ENCODE measurements around the gene ZNF670.
A peak's percentile ranks its signal among the peaks of the same experiment; 100 is the strongest.
"Not testable (repeated sequence)": the region's sequence is repeated elsewhere in the genome, so short reads cannot be mapped to it uniquely, and the experiment has no call there.

The ZNF670 gene

DNA sequence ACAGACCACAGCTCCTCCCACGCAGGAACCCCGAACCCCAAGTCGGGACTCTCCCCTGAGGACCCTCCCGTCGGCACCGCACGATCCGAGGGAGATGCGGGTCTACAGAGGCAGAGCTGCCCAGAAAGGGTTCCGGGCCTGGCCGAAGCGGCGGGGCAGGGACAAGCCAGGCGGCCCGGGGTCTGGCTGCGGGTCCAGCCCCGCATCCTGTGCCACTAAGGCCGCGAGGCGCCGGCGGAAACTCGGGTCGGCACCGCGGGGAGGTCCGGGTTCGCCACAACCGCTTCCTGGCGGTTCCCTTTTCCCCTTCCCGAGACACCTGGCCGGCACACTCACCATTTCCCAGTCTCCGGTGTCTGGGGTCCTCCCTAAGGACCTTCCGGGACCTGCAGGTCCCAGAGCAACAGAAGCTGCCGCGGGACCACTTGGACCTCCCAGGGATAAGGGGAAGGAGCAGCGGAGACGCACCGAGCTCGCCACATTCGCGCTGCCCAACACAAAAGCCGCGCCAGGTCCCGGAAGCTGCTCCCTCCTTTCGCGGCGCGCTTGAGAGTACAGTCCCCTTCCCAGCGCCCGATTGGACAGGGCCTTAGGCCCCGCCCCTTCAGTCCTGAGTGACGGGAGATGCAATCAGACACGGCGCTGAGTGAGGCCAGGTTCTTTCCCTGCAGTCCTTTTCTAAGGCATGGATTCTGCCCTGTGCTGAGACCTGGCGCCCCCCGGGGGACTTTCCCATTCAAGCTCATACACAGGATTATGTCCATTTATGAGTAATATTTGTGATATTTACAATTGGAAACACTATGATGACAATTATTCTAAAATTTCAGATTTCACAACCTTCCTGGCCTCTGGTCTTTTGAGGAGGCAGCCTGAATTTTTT is at the start of gene ZNF670:
TSS of gene ZNF670 (minus strand) at position 554 of the 883 bp plus-strand sequence. CDS start at position 339, 215 bp downstream.
- DNase-seq = peak; percentile 99

- DNase-seq = not testable (repeated sequence)
Measured at GRCh38 chr1:247127519-247128282, 49.1 kb upstream of the ZNF670 start.

DNA sequence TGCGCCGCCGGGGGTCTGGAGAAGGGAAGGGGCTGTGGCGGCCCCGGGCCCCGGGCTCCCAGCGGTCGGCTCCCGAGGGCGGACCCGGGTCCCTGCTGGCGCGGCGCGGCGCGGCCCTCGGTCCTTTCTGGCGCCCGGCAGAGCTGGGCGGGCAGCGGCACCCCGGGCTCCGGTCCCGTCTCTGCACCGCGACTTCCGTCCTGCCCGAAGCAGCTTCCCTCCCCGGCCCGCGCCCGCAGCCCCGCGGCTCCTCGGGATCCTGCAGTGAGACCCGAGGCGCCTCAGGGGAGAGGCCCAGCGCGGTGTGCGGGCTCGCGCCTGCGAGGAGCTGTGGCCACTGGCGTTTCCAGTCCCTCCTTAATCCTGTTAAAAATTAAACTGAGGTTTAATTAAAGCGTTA is 48.0 kb upstream of the ZNF670 start:
- not testable (repeated sequence) for DNase-seq

- DNase-seq = not testable (repeated sequence)
Measured at GRCh38 chr1:247126166-247126565, 47.6 kb upstream of the ZNF670 start.

- no peak for DNase-seq
Measured at GRCh38 chr1:247121382-247121781, 42.8 kb upstream of the ZNF670 start.

DNA sequence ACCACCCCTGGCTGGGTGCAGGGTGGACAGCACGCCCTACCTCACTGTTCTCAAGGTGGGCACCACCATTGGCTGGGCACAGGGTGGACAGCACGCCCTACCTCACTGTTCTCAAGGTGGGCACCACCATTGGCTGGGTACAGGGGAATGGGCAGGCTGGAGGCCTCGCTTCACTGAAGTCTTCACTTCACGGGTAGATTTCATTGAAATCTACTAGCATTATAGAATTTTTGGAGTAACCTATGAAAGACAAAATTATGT is 41.7 kb upstream of the ZNF670 start:
- not testable (repeated sequence) for DNase-seq

DNA sequence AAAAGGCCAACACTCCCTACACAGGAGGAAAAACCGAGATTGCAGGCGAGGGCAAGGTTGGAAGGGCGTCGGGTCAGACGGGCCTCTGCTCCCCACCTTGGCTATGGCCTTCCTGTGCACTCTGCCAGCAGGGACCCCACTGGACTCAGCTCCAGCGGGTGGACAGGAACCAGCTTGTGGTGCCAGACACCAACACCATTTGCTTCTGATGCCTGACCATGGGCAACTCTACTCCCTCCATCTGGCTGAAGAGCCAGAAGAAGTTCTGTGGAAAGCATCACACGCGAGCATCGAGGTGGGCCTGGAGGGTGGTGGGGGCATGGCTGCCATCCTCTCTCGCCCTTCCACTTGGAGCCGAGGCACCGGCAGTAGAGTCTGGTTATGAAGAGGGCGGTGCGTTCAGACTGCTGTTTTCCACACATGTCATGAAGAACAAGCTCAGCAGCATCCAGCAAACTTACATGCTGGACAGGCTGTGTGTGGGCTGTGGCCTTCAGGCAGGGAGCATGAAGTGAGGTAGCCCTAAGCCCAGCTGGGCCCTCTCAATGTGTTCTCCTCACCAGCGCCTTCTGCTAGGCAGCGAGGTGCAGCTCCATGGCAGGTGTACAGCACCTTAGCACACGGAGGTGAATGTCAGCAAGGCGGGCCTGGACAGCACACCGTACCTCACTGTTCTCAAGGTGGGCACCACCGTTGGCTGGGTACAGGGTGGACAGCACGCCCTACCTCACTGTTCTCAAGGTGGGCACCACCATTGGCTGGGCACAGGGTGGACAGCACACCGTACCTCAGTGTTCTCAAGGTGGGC is 41.2 kb upstream of the ZNF670 start:
- DNase-seq = no peak

- peak; percentile 49 for DNase-seq
Measured at GRCh38 chr1:247118946-247119446, 40.4 kb upstream of the ZNF670 start.

- no peak for DNase-seq
Measured at GRCh38 chr1:247115545-247115944, 36.9 kb upstream of the ZNF670 start.

DNA sequence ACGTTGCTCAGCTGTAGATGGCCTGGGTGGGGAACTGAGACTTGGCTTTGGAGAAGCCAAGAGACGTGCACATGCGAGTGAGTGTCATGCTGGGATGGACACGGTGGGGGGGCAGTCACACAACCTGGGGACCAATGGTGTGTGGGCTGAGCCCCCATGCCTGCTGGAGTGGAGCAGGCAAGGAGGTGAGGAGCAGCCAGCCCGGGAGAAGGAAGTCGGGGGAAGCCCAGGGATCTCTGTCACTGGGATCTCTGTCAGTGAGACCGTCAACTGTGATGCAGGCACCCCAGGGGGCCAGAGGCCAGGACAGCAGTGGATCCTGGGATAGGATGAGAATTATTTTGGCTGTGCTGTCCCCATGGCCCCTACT is 36.5 kb upstream of the ZNF670 start:
- no peak for DNase-seq

- no peak for DNase-seq
Measured at GRCh38 chr1:247114351-247115140, 35.9 kb upstream of the ZNF670 start.

GRCh38 chr1:247113733-247114271 is 35.2 kb upstream of the ZNF670 start:
- no peak for DNase-seq

DNA sequence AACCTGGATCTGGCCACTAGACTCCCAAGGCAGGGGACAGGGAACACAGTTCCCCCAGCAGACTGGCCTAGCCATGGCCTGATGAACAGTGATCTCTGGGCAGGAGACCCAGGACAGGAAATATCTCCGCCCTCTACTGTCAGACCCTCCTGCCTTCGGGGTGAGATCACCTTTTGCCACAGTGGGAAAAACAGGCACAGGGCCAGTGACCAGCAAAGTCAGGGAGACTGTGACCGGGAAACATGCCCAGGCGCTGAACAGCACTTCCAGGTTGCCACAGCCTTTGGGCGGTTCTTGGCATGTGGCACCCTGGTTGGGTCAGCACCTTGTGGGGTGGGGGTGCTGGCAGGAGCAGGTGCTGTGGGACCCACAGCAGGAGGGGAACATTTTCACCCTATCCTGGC is 34.5 kb upstream of the ZNF670 start:
- no peak for DNase-seq

- DNase-seq = no peak
Measured at GRCh38 chr1:247112479-247112781, 33.8 kb upstream of the ZNF670 start.

GRCh38 chr1:247111700-247112478 is 33.3 kb upstream of the ZNF670 start:
- peak; percentile 22 for DNase-seq

DNA sequence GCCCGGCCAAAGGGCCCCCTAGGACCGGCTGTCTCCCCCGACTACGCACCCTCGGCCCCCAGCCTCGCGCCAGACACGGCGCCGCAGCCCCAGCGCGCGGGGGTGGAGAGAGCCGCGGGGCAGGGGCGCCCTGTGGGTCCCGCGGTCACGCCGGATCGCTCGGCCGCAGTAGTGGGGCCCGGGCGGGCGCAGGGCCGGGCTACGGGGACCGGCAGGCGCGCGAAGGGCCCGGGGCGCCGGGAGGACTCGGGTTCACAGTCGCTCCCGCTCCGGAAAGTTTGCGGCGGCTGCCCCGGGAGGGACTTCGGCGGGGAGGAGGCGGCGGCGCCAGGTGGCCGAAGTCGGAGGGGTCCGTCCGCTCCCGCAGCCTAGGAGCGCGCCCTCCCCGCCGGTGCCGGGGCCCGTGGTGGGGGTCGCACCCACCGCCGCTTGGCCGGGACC is 32.7 kb upstream of the ZNF670 start:
- peak; percentile 15 for DNase-seq

- DNase-seq = peak; percentile 41
Measured at GRCh38 chr1:247110627-247111258, 32.1 kb upstream of the ZNF670 start.

DNA sequence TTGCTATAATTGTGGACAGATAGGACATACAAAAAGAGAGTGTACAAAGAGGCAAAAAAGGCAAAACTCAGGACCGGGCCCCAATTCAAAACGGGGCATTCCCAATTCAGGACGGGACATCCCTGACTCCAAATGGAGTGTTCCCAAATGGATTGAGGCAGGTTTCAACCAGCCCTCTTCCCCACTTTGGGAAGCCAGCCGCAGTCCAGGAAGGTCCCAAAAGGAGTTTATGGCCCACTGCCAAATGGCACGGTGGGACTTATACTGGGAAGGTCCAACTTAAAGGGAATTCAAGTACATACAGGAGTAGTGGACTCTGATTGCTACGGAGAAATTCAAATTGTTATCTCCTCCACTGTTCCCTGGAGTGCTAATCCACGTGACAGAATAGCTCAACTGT is 29.1 kb upstream of the ZNF670 start:
- no peak for DNase-seq

DNA sequence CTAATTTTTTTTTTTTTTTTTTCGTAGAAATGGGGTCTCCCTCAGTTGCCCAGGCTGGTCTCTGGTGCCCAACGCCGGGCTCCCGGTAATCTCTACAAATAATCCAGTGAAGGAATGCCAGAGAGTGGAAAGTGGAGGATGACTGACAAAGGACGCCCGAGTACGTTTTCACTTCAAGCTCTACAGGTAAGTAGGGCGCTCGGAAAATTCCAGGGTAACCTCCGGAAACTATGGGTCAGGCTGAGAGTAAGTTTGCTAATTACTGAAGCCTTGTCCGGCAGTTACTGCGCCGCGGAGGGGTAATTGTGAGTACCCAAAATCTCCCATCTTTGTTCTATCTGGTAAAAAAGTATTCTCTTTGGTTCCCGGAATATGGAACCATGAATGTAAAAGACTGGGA is 27.4 kb upstream of the ZNF670 start:
- DNase-seq = no peak

DNA sequence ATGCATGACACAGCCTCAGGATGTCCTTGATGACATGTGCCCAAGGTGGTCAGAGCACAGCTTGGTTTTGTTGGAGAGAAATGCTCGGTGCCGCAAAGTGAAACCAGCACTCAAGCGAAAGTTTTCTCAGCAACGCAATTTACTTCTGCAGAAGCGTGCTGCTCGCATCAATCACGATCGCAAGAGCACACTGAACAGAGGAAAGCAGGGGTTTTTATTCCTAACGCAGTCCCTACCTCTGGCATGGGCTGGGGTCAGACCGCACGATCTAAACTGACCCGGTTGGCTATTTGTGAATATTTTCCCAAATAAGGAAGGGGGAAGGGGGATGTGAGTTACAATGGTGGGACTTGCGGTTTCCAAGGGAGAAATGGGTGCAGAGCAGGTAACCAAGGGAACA is 26.4 kb upstream of the ZNF670 start:
- DNase-seq = no peak
